Immature natural killer cell (primary cell): ENCODE results near the gene KCND3. TPM values are rescaled to one million over a fixed set of nuclear protein-coding genes. Genes with fewer than 3 reads are reported as not detected.

Experiments
- DNase-seq, 3 donors: peaks; one replicate each; pipeline ENCODE4 v3.0.0; 2022; ENCODE audit warnings: mixed read lengths in 1 of 3
- H3K27ac Mint-ChIP-seq, 6 donors: one replicate each; pipeline ENCODE4 v1.8.0; 2020; ENCODE audit warnings: mixed read lengths in 6 of 6, mild to moderate bottlenecking in 5 of 6, inconsistent platforms in 4 of 6, moderate library complexity in 3 of 6
- H3K27me3 Mint-ChIP-seq, 3 donors: one replicate each; pipeline ENCODE4 v1.8.0; 2020 to 2021; ENCODE audit warnings: low read depth in 3 of 3, mild to moderate bottlenecking in 3 of 3, mixed read lengths in 3 of 3, moderate library complexity in 3 of 3, inconsistent platforms in 1 of 3
- H3K36me3 Mint-ChIP-seq, 3 donors: one replicate each; pipeline ENCODE4 v1.8.0; 2020; ENCODE audit warnings: mixed read lengths in 3 of 3, inconsistent platforms in 2 of 3, mild to moderate bottlenecking in 2 of 3
- H3K4me1 Mint-ChIP-seq, 2 donors: one replicate each; pipeline ENCODE4 v1.8.0; 2020; ENCODE audit warnings: inconsistent platforms in 2 of 2, mild to moderate bottlenecking in 2 of 2, mixed read lengths in 2 of 2, moderate library complexity in 1 of 2
- H3K4me3 Mint-ChIP-seq, 5 donors: one replicate each; pipeline ENCODE4 v1.8.0; 2020; ENCODE audit warnings: mild to moderate bottlenecking in 5 of 5, mixed read lengths in 5 of 5, inconsistent platforms in 3 of 5, moderate library complexity in 3 of 5
- H3K9me3 Mint-ChIP-seq, 6 donors: one replicate each; pipeline ENCODE4 v1.8.0; 2020; ENCODE audit warnings: mild to moderate bottlenecking in 6 of 6, mixed read lengths in 6 of 6, inconsistent platforms in 4 of 6, moderate library complexity in 3 of 6
- polyA plus RNA-seq, 3 donors: library from polyadenylated mRNA; unstranded; fragments of 300-500 nt; fragmentation: Illumina TruSeq; gene quantifications; one replicate each; pipeline ENCODE4 v1.2.3, GENCODE V29; 2021

The KCND3 gene
- polyA plus RNA-seq, 3 donors from 2014 or later, result 0.35 TPM; not detected in 2

GRCh38 chr1:111981090-111981489 lies 8.4 kb downstream of the KCND3 start:
- H3K27ac Mint-ChIP-seq, result no peak overlapping the region
- H3K4me1 Mint-ChIP-seq, result no peaks in the 10 kb centered on the region
- peaks cover 0 to 10% (median 3%) of the 10 kb centered on the region in 3 donors for H3K27me3 Mint-ChIP-seq
- no peak for DNase-seq
- no peak overlapping the region for H3K4me3 Mint-ChIP-seq
- no peaks in the 10 kb centered on the region for H3K9me3 Mint-ChIP-seq
- H3K36me3 Mint-ChIP-seq, result no peaks in the 10 kb centered on the region

- Mint-ChIP-seq H3K27ac (no peak overlapping the region), H3K9me3 (no peaks in the 10 kb centered on the region), H3K4me1 (no peaks in the 10 kb centered on the region), H3K4me3 (no peak overlapping the region), H3K36me3 (no peaks in the 10 kb centered on the region), H3K27me3 (peaks cover 0 to 9% (median 3%) of the 10 kb centered on the region in 3 donors)
- DNase-seq, result no peak
Measured at GRCh38 chr1:111980686-111981085, 8.8 kb downstream of the KCND3 start.

- no peaks in the 10 kb centered on the region for H3K36me3 Mint-ChIP-seq
- no peaks in the 10 kb centered on the region for H3K4me1 Mint-ChIP-seq
- no peak overlapping the region for H3K27ac Mint-ChIP-seq
- peaks cover 0 to 13% (median 2%) of the 10 kb centered on the region in 3 donors for H3K27me3 Mint-ChIP-seq
- DNase-seq, result no peak
- H3K9me3 Mint-ChIP-seq, result no peaks in the 10 kb centered on the region
- H3K4me3 Mint-ChIP-seq, result no peak overlapping the region
Measured at GRCh38 chr1:111978695-111979094, 10.8 kb downstream of the KCND3 start.

GRCh38 chr1:111977378-111977777 lies 12.1 kb downstream of the KCND3 start:
- H3K27ac Mint-ChIP-seq, result no peak overlapping the region
- peaks cover 2 to 16% (median 2%) of the 10 kb centered on the region in 3 donors for H3K27me3 Mint-ChIP-seq
- no peak for DNase-seq

GRCh38 chr1:111976842-111977241 lies 12.6 kb downstream of the KCND3 start:
- Mint-ChIP-seq H3K9me3 (no peaks in the 10 kb centered on the region), H3K36me3 (no peaks in the 10 kb centered on the region), H3K4me3 (no peak overlapping the region), H3K27me3 (peaks cover 2 to 18% (median 2%) of the 10 kb centered on the region in 3 donors), H3K4me1 (no peaks in the 10 kb centered on the region), H3K27ac (no peak overlapping the region)
- no peak for DNase-seq

More at GRCh38 chr1:111977378-111977777, 12.1 kb downstream of the KCND3 start:
- Mint-ChIP-seq H3K4me1 (no peaks in the 10 kb centered on the region), H3K36me3 (no peaks in the 10 kb centered on the region), H3K9me3 (no peaks in the 10 kb centered on the region), H3K4me3 (no peak overlapping the region)

- no peaks in the 10 kb centered on the region for H3K4me1 Mint-ChIP-seq
- H3K36me3 Mint-ChIP-seq, result no peaks in the 10 kb centered on the region
- no peaks in the 10 kb centered on the region for H3K9me3 Mint-ChIP-seq
- no peak overlapping the region for H3K27ac Mint-ChIP-seq
- H3K27me3 Mint-ChIP-seq, result peaks cover 2 to 19% (median 2%) of the 10 kb centered on the region in 3 donors
- no peak overlapping the region for H3K4me3 Mint-ChIP-seq
- no peak for DNase-seq
Measured at GRCh38 chr1:111976332-111976731, 13.1 kb downstream of the KCND3 start.

- no peak for DNase-seq
- Mint-ChIP-seq H3K4me3 (no peak overlapping the region), H3K9me3 (no peaks in the 10 kb centered on the region), H3K27me3 (peaks cover 5 to 25% (median 8%) of the 10 kb centered on the region in 3 donors), H3K4me1 (no peaks in the 10 kb centered on the region), H3K36me3 (no peaks in the 10 kb centered on the region), H3K27ac (no peak overlapping the region)
Measured at GRCh38 chr1:111973150-111973790, 16.2 kb downstream of the KCND3 start.

GRCh38 chr1:111971396-111971795 lies 18.1 kb downstream of the KCND3 start:
- DNase-seq, result no peak
- no peak overlapping the region for H3K4me3 Mint-ChIP-seq
- H3K36me3 Mint-ChIP-seq, result no peaks in the 10 kb centered on the region
- no peaks in the 10 kb centered on the region for H3K9me3 Mint-ChIP-seq
- no peak overlapping the region for H3K27ac Mint-ChIP-seq
- no peaks in the 10 kb centered on the region for H3K4me1 Mint-ChIP-seq
- H3K27me3 Mint-ChIP-seq, result peaks cover 6 to 20% (median 10%) of the 10 kb centered on the region in 3 donors

- H3K4me3 Mint-ChIP-seq, result no peak overlapping the region
- no peak for DNase-seq
- H3K36me3 Mint-ChIP-seq, result no peaks in the 10 kb centered on the region
- H3K27me3 Mint-ChIP-seq, result peaks cover 6 to 18% (median 12%) of the 10 kb centered on the region in 3 donors
- H3K4me1 Mint-ChIP-seq, result no peaks in the 10 kb centered on the region
- H3K9me3 Mint-ChIP-seq, result no peaks in the 10 kb centered on the region
- no peak overlapping the region for H3K27ac Mint-ChIP-seq
Measured at GRCh38 chr1:111968511-111968910, 21.0 kb downstream of the KCND3 start.

- Mint-ChIP-seq H3K9me3 (no peaks in the 10 kb centered on the region), H3K4me1 (no peaks in the 10 kb centered on the region), H3K27me3 (peaks cover 6 to 20% (median 11%) of the 10 kb centered on the region in 3 donors), H3K36me3 (no peaks in the 10 kb centered on the region), H3K27ac (no peak overlapping the region), H3K4me3 (no peak overlapping the region)
- no peak for DNase-seq
Measured at GRCh38 chr1:111967886-111968285, 21.6 kb downstream of the KCND3 start.

GRCh38 chr1:111967067-111967690 lies 22.3 kb downstream of the KCND3 start:
- H3K27me3 Mint-ChIP-seq, result peaks cover 6 to 16% (median 14%) of the 10 kb centered on the region in 3 donors
- H3K4me3 Mint-ChIP-seq, result no peak overlapping the region
- no peak for DNase-seq
- H3K36me3 Mint-ChIP-seq, result no peaks in the 10 kb centered on the region
- no peak overlapping the region for H3K27ac Mint-ChIP-seq
- no peaks in the 10 kb centered on the region for H3K9me3 Mint-ChIP-seq
- no peaks in the 10 kb centered on the region for H3K4me1 Mint-ChIP-seq

- Mint-ChIP-seq H3K4me3 (no peak overlapping the region), H3K27ac (no peak overlapping the region), H3K36me3 (no peaks in the 10 kb centered on the region), H3K9me3 (no peaks in the 10 kb centered on the region), H3K27me3 (peaks cover 6 to 14% (median 14%) of the 10 kb centered on the region in 3 donors), H3K4me1 (no peaks in the 10 kb centered on the region)
- DNase-seq, result no peak
Measured at GRCh38 chr1:111965781-111966443, 23.6 kb downstream of the KCND3 start.

GRCh38 chr1:111963985-111964738 lies 25.3 kb downstream of the KCND3 start:
- no peaks in the 10 kb centered on the region for H3K9me3 Mint-ChIP-seq
- H3K36me3 Mint-ChIP-seq, result no peaks in the 10 kb centered on the region
- H3K4me1 Mint-ChIP-seq, result no peaks in the 10 kb centered on the region
- no peak overlapping the region for H3K4me3 Mint-ChIP-seq
- DNase-seq, result no peak
- H3K27me3 Mint-ChIP-seq, result peaks cover 11% of the 10 kb centered on the region in 3 donors
- no peak overlapping the region for H3K27ac Mint-ChIP-seq
